NCI-H2196 (cell line): ENCODE data around the gene ETS2.
"Not testable (repeated sequence)": the region's sequence is repeated elsewhere in the genome, so short reads cannot be mapped to it uniquely, and the experiment has no call there.

ENCODE experiments used
- DNase-seq: peaks from one replicate; lab custom pipeline; 2025; ENCODE audit not compliant: unreplicated experiment; lab: John Stamatoyannopoulos, UW

The ETS2 gene

DNA sequence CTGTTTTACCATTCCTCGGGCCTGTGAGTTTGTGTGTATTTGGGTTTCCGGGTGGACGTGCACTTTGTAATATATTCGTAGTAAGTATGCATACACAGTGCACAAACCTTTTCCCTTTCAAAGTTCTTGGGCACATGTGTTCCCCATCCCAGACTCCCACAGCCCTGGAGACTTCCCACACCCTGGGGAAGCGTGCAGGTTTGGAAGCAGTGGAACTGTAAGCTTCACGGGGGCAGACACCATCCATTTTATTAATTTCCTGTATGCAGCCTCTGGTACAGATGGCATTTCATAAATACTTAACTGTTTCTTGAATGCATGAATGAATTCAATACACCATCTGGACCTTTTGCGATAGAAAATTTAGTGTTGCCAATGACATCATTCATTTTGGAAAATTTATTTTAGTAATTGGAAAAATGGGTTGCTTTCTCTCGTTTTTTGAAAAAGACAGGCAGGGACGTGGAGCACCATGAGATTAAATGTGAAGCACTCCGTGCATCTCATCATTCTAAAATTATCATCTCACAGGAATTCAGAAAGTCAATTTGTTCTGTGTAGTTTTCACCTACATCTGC lies 10.8 kb downstream of the ETS2 start:
- no peak for DNase-seq

GRCh38 chr21:38817371-38818324 lies 11.9 kb downstream of the ETS2 start:
- no peak for DNase-seq

- no peak for DNase-seq
These were observed 12.6 kb downstream of the ETS2 start for GRCh38 chr21:38818325-38818723.

DNA sequence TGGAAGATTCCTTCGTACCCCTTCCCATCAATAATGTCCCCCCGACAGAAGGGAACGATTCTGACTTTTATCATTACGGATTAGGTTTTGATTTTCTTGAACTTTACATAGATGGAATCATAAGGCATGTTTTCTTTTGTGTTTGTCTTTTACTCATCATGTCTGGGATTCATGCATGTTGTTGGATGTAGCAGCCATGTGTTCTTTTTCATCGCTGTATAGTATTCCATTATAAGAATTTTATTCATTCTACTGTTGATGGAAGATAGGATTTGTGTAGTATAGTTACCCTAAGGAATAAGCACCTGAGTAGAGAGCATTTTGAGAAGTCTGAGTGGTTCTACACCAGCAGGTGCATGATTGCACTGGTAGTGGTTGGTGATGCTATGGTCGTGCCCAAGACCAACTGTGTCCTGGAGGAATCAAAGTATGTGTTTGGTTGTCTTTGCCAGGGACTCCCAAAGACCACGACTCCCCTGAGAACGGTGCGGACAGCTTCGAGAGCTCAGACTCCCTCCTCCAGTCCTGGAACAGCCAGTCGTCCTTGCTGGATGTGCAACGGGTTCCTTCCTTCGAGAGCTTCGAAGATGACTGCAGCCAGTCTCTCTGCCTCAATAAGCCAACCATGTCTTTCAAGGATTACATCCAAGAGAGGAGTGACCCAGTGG lies 13.5 kb downstream of the ETS2 start:
- no peak for DNase-seq

GRCh38 chr21:38819719-38820159 lies 14.0 kb downstream of the ETS2 start:
- no peak for DNase-seq

DNA sequence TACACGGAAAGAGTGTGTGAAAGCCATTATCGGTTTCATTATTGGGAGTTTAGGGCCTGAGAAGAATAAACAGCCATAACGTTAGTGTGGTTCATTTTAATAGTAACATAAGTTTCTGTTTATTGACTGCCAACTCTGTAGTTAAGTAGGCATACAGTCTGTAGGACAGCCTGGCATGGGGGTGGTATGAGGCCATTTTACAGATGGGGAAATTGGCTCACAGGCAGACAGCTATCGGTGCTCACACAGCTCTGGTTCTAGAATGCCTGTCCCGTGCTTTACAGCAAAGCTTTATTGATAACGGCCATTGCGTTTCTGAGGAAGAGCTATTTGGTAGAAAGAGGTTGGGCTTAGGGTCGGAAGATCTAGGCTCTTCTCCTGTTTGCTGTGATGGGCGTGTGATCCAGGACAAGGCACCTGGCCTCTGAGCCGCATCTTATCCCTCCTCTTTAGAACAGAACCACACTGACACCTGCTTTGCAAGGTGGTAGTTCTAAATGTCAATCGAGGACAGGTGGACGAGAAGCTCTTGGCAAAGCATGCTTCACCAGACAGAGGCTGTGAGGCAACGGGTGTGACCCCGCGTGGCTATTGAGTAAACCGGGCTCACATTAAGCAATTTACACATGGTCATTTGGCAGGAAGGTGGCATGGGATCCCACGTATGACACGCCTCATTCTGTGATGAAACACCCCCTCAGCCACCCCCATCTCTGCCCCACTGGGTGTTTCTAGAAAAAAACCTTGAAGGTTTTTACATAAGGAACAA lies 14.9 kb downstream of the ETS2 start:
- DNase-seq, result peak; percentile 26

DNA sequence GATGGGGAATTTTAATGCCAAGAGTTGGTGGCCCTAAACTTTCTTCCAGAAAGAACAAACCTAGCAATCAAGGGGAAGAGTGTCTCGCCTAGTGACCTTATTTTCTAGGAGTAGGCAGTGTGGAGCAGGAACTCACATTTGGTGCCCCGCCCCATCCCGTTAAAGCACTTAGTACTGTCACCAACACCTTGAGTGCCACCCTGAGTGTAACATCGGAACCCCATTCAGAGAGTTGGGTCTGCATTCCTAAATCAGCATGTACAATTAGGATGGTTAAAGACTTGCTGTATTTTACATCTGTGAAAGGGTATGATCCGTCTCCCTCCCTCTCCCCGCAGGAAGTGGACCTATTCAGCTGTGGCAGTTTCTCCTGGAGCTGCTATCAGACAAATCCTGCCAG lies 15.5 kb downstream of the ETS2 start:
- DNase-seq, result no peak

DNA sequence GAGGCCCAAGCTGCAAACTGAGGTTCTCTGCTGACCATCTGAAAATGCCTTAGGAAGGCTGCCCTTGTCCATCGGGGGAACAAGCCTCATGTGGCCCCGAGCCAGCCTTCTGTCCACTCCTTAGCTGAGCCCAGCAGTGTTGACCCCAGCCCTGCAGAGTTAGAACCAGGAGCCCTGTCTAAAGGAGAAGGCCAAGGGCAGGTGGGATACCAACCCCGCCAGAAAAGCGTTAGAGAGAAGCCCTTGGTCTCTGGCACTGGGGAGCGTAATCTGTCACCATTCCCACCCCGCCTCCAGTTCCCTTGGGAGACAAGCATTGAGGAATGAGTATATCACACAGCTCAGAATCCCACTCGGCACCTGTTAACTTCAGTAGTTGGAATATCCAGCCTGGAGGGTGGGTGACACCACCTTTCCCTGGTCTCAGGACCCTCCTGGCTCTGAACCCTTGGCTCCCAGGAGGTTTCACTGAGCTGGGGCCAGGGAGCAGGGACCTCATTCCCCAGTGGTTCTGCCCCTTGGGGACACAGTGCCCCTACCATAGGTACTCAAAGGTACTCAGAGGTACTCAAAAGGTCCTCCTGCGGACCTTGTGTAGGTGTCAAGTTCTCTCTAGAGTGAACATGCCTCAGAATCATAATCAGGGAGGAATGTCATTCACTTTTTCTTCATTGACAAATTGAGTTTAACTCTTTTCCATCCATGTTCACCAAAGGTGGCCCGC lies 16.4 kb downstream of the ETS2 start:
- DNase-seq, result no peak

DNA sequence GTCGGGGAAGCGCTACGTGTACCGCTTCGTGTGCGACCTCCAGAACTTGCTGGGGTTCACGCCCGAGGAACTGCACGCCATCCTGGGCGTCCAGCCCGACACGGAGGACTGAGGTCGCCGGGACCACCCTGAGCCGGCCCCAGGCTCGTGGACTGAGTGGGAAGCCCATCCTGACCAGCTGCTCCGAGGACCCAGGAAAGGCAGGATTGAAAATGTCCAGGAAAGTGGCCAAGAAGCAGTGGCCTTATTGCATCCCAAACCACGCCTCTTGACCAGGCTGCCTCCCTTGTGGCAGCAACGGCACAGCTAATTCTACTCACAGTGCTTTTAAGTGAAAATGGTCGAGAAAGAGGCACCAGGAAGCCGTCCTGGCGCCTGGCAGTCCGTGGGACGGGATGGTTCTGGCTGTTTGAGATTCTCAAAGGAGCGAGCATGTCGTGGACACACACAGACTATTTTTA lies 17.1 kb downstream of the ETS2 start:
- DNase-seq, result no peak

- DNase-seq, result no peak
These were observed 18.0 kb downstream of the ETS2 start for GRCh38 chr21:38823737-38824123.

GRCh38 chr21:38824124-38824822 lies 18.5 kb downstream of the ETS2 start:
- DNase-seq, result no peak

DNA sequence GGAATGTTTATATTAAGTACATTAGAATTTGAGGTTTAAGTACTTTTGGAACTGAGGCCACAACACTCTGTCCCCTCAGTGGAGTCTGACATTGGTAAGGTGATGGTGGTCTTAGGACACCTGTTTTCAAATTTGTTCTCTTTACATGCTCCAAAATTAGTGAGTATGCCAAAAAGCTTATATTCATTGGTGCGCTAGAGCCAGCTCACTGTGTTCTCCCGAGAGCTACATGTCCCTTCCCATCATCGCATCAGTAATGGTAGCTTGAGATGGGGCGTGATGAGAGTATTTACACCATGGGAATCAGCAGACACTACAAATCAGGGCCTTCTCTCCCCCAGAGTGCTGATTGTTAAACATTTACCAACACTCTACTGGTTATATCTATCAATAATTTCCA lies 19.5 kb downstream of the ETS2 start:
- DNase-seq, result no peak

DNA sequence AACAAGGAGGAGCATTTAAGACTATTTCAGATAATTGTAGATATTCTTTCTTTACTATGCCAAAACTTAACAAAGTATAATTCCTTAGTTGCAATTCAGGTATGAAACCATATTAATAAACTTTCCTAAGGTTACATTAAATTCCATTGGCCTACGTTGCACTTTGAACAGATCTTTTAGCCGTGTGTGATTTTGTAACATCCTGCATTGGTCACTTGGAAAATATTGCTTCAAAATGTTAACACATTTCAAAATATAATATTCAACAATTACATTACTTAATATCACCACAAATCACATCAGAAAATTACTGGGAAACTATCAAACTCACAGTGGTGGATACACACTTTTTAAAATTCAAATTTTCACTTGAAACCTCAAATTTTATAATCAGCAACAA lies 20.2 kb downstream of the ETS2 start:
- DNase-seq, result no peak

GRCh38 chr21:38828111-38828510 lies 22.4 kb downstream of the ETS2 start:
- DNase-seq, result not testable (repeated sequence)

GRCh38 chr21:38830671-38831525 lies 25.2 kb downstream of the ETS2 start:
- DNase-seq, result no peak

DNA sequence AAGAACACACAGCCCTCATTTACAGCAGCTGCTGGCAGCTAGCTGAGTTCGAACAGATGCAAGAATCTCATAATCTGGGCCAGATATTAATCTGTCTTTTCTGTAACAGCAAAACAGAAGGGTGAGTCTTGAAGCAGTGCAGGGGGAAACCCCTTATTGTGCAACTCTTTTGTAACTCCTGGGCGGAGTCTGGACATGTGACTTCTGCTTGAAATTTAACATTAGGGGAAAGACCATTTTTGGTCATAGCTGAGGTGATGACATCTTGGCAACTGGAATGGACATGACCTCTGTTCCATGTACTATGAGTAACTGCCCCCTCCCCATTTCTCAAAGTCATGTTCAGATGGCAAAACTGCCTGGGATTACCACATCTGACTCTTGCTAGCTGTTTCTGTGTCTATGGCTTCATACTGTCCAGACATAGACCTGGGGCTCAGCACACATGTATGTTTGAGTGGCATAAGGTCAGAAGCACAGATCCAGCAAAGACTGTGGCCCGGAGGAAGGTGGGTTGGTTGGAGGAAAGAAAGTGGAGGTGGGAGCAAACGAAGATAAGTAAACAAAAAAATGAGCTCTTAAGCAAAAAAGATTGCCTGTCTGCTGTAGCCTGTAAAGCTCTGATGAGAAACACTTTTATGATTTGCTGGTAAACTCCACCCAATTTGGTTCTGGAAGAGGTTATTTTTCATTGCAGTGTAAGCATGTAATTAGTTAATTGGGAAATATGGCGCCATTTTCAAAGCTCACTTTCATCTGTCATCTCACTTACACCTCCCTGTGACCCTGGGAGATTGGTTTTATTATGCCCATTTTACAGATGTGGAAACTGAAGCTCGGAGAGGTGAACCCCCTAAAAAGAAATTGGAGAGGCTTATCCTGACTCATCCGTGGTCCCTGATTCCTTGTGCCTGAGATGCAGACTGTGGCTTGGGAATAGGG lies 26.1 kb downstream of the ETS2 start:
- DNase-seq, result peak; percentile 38

DNA sequence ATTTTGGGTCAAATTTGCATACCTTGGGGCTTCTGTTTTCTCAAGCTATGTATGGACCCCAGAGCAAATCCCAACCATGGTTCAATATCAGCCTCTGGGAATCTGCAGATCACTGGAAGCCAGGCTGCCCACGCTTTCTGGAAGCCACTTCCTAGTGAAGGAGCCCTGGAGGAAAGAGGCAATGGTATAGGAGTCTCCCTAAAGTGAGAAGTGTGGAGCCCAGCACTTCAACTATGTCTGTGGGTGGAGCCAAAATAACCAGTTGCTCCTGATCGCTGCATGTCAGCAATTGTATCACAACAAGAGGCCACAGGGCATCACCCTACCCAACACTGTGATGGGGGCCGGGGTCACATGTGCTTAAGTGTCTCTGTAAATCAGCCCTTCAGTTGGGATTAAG lies 26.9 kb downstream of the ETS2 start:
- no peak for DNase-seq

DNA sequence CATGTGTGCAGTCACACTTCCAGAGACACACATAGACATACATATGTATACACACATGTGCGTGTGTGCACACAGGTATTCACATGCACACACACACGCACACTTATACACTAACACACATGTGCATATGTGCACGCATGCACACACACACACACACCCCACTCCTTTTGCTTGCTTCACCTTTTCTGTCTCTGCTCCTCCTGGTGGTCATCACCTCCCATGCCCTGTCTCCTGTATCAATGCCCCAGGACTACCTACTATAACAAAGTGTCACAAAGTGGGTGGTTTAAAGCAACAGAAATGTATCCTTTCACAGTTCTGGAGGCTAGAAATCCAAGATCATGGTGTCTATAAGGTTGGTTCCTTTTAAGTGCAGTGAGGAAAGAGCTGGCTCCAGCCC lies 27.4 kb downstream of the ETS2 start:
- DNase-seq, result no peak
